ENCODE data around the gene CHCHD4. TPM values are rescaled to one million over a fixed set of nuclear protein-coding genes. Genes with fewer than 3 reads are reported as not detected.
"Not testable (repeated sequence)": the region's sequence is repeated elsewhere in the genome, so short reads cannot be mapped to it uniquely, and the experiment has no call there.

The CHCHD4 gene
- total RNA-seq, 1 experiment from 2014 or later: 19.7 TPM

- no peak for DNase-seq (ENCODE audit: low read depth)
These were observed 4.4 kb downstream of the CHCHD4 start for GRCh38 chr3:14120111-14120920.

- no peak for DNase-seq (ENCODE audit: low read depth)
These were observed 5.0 kb downstream of the CHCHD4 start for GRCh38 chr3:14119651-14120050.

GRCh38 chr3:14118400-14119381 lies 6.0 kb downstream of the CHCHD4 start:
- DNase-seq (ENCODE audit: low read depth): no peak

GRCh38 chr3:14117468-14118399 lies 6.9 kb downstream of the CHCHD4 start:
- no peak for DNase-seq (ENCODE audit: low read depth)

- DNase-seq (ENCODE audit: low read depth): no peak
These were observed 10.6 kb downstream of the CHCHD4 start for GRCh38 chr3:14113965-14114635.

- no peak for DNase-seq (ENCODE audit: low read depth)
These were observed 14.0 kb downstream of the CHCHD4 start for GRCh38 chr3:14110699-14111098.

GRCh38 chr3:14109821-14110220 lies 14.8 kb downstream of the CHCHD4 start:
- not testable (repeated sequence) for DNase-seq (ENCODE audit: low read depth)

GRCh38 chr3:14097616-14098391 lies 26.9 kb downstream of the CHCHD4 start:
- no peak for DNase-seq (ENCODE audit: low read depth)

GRCh38 chr3:14096742-14097141 lies 27.9 kb downstream of the CHCHD4 start:
- no peak for DNase-seq (ENCODE audit: low read depth)

- DNase-seq (ENCODE audit: low read depth): no peak
These were observed 30.8 kb downstream of the CHCHD4 start for GRCh38 chr3:14093831-14094230.

GRCh38 chr3:14092464-14092863 lies 32.2 kb downstream of the CHCHD4 start:
- no peak for DNase-seq (ENCODE audit: low read depth)

- not testable (repeated sequence) for DNase-seq (ENCODE audit: low read depth)
These were observed 32.7 kb downstream of the CHCHD4 start for GRCh38 chr3:14091959-14092358.

GRCh38 chr3:14087461-14087860 lies 37.2 kb downstream of the CHCHD4 start:
- not testable (repeated sequence) for DNase-seq (ENCODE audit: low read depth)

GRCh38 chr3:14082108-14082657 lies 42.5 kb downstream of the CHCHD4 start:
- no peak for DNase-seq (ENCODE audit: low read depth)

- no peak for DNase-seq (ENCODE audit: low read depth)
These were observed 47.4 kb downstream of the CHCHD4 start for GRCh38 chr3:14077310-14077709.

GRCh38 chr3:14075233-14075632 lies 49.4 kb downstream of the CHCHD4 start:
- not testable (repeated sequence) for DNase-seq (ENCODE audit: low read depth)

GRCh38 chr3:14064910-14065309 lies 59.8 kb downstream of the CHCHD4 start:
- no peak for DNase-seq (ENCODE audit: low read depth)

- DNase-seq (ENCODE audit: low read depth): no peak
These were observed 61.5 kb downstream of the CHCHD4 start for GRCh38 chr3:14063152-14063551.
